SH-SY5Y (cell line): ENCODE data around the gene ST6GALNAC4.

Experiments used
- GATA2 ChIP-seq: IDR thresholded peaks from 2 replicates; pipeline ENCODE4 v1.6.1; 2011; ENCODE audit warnings: mild to moderate bottlenecking, low read depth, low read length
- GATA3 ChIP-seq: IDR thresholded peaks from 2 replicates; pipeline ENCODE4 v1.6.1; 2011; ENCODE audit warnings: low read depth, mild to moderate bottlenecking, low read length, moderate library complexity

- TF ChIP-seq GATA2 (no peak), GATA3 (no peak)
Measured at GRCh38 chr9:127917603-127918002, 762 bp upstream of the ST6GALNAC4 start.
